AG04450 (cell line): ENCODE results near the gene SGTA. TPM values are rescaled to one million over a fixed set of nuclear protein-coding genes. Genes with fewer than 3 reads are reported as not detected.

ENCODE experiments used
- CTCF ChIA-PET: fragments of 300-600, 350-600 bp; formaldehyde crosslinking; extraction: SDS; loops from one replicate; lab custom pipeline; 2022; ENCODE audit warnings: antibody characterized with exemption, inconsistent platforms; lab: Charles Lee
- POLR2A ChIA-PET: fragments of 350-600 bp; formaldehyde crosslinking; extraction: SDS; loops from one replicate; lab custom pipeline; 2021; ENCODE audit warnings: antibody characterized with exemption, inconsistent platforms; lab: Yijun Ruan, JAX
- DNase-seq: peaks from one replicate; pipeline ENCODE4 v3.0.0-alpha.2; 2011; ENCODE audit warnings: low read depth, low spot score
- H3K27ac ChIP-seq: one replicate; pipeline ENCODE4 v1.5.1; 2012; ENCODE audit warnings: low read depth, low read length, control low read depth
- H3K27me3 ChIP-seq: one replicate; pipeline ENCODE4 v1.6.0; 2012; ENCODE audit warnings: low read length; ENCODE audit not compliant: control insufficient read depth, insufficient read depth
- H3K4me3 ChIP-seq: 2 replicates; pipeline ENCODE4 v1.5.1; 2011; ENCODE audit warnings: mild to moderate bottlenecking, low read depth, low read length, control low read depth
- H3K9me3 ChIP-seq: 2 replicates; pipeline ENCODE4 v1.5.1; 2012; ENCODE audit warnings: low read length; ENCODE audit not compliant: control insufficient read depth, insufficient read depth
- polyA plus RNA-seq: library from polyadenylated mRNA; depleted of rRNA; stranded (reverse); fragments of >200 nt; gene quantifications from 2 replicates; pipeline ENCODE4 v1.2.3, GENCODE V29; 2011
- TF ChIP-seq, protein P1 (sequence below): IDR thresholded peaks from 2 replicates; pipeline ENCODE4 v1.5.1; 2011; ENCODE audit warnings: low read depth, low read length, control low read depth, inconsistent platforms

Gene SGTA
- polyA plus RNA-seq, 1 experiment: 44.0 TPM

GRCh38 chr19:2791876-2792275 is 8.8 kb upstream of the SGTA start:
- ChIA-PET CTCF (interaction anchor here (0.6 kb wide), 1 partner anchor 38 kb away, joined by 4 read pairs; no protein-coding TSS in a partner anchor), POLR2A (no interaction called here)
- Histone ChIP-seq H3K4me3 (no peak overlapping the region), H3K27me3 (no peaks in the 10 kb centered on the region), H3K27ac (no peak overlapping the region), H3K9me3 (no peaks in the 10 kb centered on the region; the same call in 1 of the 2 replicates)
- TF ChIP-seq, protein P1, sequence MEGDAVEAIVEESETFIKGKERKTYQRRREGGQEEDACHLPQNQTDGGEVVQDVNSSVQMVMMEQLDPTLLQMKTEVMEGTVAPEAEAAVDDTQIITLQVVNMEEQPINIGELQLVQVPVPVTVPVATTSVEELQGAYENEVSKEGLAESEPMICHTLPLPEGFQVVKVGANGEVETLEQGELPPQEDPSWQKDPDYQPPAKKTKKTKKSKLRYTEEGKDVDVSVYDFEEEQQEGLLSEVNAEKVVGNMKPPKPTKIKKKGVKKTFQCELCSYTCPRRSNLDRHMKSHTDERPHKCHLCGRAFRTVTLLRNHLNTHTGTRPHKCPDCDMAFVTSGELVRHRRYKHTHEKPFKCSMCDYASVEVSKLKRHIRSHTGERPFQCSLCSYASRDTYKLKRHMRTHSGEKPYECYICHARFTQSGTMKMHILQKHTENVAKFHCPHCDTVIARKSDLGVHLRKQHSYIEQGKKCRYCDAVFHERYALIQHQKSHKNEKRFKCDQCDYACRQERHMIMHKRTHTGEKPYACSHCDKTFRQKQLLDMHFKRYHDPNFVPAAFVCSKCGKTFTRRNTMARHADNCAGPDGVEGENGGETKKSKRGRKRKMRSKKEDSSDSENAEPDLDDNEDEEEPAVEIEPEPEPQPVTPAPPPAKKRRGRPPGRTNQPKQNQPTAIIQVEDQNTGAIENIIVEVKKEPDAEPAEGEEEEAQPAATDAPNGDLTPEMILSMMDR: no peak
- DNase-seq: no peak

DNA sequence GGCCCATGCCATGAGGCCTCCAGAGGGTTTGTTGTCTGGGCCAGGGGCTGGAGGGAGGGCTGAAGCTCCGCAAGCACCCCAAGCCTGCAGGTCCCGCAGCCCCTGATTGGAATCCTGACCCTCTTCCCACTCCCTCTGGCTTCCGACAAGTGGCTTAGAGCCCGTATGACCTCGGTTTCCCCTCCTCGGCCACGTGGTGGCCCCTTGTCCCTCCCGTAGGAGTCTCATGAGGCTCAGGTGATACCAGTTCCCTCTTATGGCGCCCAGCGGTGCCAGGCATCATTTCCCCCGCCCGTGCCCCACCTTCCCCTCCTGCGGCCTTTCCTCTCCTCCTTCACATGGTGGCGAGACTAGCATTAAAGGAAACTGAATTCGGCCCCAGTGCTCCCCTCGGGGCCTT is 8.4 kb upstream of the SGTA start:
- TF ChIP-seq, protein P1: no peak
- no peak for DNase-seq
- Histone ChIP-seq H3K9me3 (no peaks in the 10 kb centered on the region; the same call in 1 of the 2 replicates), H3K27ac (no peak overlapping the region), H3K4me3 (no peak overlapping the region), H3K27me3 (no peaks in the 10 kb centered on the region)
- POLR2A ChIA-PET: no interaction called here
- CTCF ChIA-PET: no interaction called here

DNA sequence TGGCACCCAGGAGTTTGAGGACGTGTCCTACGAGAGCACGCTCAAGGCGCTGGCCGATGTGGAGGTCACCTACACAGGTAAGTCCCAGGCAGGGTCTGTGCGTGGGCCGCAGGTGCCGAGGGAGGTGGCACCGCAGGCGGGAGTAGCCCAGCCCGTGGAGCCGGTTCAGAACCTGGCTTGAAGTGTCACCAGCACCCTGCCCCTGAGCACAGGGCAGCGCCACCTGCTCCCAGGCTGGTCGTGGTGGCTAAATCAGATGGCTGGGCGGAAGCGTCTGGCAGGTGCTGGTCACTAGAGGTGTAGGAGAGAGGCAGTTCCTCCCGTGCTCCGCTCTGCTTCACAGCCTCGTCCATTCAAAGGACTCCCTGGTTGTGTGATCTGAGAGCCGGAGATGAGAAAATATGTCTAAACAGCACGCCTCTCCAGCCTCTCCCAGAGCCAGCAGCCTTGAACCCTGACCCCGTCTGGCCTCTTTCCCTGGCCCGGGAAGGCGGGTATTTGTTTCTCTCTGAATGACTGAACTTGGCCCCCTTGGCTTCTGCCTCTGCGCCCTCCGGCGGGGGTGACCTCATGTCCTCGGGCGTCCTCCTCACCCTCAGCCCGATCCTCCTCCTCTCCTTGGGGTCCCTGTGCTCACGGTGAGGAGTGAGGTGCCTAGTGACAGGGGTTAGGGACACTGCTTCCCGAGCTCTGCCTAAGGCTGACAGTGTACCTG is 7.6 kb upstream of the SGTA start:
- TF ChIP-seq, protein P1: no peak
- ChIA-PET POLR2A (no interaction called here), CTCF (no interaction called here)
- Histone ChIP-seq H3K27me3 (no peaks in the 10 kb centered on the region), H3K27ac (no peak overlapping the region), H3K4me3 (no peak overlapping the region), H3K9me3 (no peaks in the 10 kb centered on the region; the same call in 1 of the 2 replicates)
- no peak for DNase-seq

DNA sequence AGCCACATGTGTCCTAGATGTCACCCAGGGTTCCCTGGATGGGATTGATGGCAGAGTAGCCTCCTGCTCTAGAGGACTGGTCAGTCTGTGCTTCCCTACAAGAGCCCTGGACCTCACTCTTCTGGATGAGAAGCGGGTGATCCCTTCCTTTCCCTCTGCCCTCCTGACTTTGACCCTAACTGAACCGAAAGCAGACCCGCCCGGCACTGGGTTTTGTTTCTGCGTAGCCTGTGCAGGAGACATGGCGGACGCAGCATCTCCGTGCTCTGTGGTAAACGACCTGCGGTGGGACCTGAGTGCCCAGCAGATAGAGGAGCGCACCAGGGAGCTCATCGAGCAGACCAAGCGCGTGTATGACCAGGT is 7.1 kb upstream of the SGTA start:
- no peak for DNase-seq
- TF ChIP-seq, protein P1: no peak
- no peak overlapping the region for H3K4me3 ChIP-seq
- ChIA-PET CTCF (no interaction called here), POLR2A (no interaction called here)
- no peak overlapping the region for H3K27ac ChIP-seq
- no peaks in the 10 kb centered on the region; the same call in 1 of the 2 replicates for H3K9me3 ChIP-seq
- H3K27me3 ChIP-seq: no peaks in the 10 kb centered on the region

DNA sequence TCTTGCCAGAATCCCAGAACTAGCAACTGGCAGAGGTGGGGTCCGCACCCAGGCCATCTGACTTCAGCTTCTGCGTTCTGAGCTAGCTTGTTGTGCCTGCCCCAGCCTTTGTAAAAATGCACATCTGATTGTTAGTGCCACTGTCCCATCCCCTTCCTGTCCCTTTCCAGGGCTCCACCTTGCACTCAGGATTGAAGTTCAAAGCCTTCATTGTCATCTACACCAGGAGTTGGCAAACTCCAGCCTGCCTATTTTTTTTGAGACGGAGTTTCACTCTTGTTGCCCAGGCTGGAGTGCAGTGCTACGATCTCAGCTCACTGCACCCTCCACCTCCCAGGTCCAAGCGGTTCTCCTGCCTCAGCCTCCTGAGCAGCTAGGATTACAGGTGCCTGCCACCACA is 5.2 kb upstream of the SGTA start:
- POLR2A ChIA-PET: no interaction called here
- no peak overlapping the region for H3K27ac ChIP-seq
- DNase-seq: no peak
- CTCF ChIA-PET: no interaction called here
- TF ChIP-seq, protein P1: no peak
- no peaks in the 10 kb centered on the region for H3K27me3 ChIP-seq
- no peaks in the 10 kb centered on the region; the same call in 1 of the 2 replicates for H3K9me3 ChIP-seq
- H3K4me3 ChIP-seq: no peak overlapping the region
